Myocyte (in vitro differentiated cells): Measurements from ENCODE around the gene ARHGEF17. TPM values are rescaled to one million over a fixed set of nuclear protein-coding genes. Genes with fewer than 3 reads are reported as not detected.
"Not testable (repeated sequence)": the region's sequence is repeated elsewhere in the genome, so short reads cannot be mapped to it uniquely, and the experiment has no call there.

Experiments used
- DNase-seq: peaks from one replicate; pipeline ENCODE4 v3.0.0-alpha.2; 2012; ENCODE audit warnings: low read depth
- polyA plus RNA-seq: library from polyadenylated mRNA; unstranded; fragments of >200 nt; gene quantifications from one replicate; pipeline ENCODE4 v1.2.1, GENCODE V29; 2012; ENCODE audit warnings: missing spikeins
- total RNA-seq: library from RNA; depleted of rRNA; stranded (reverse); fragments of >200 nt; gene quantifications from 2 replicates; pipeline ENCODE4 v1.2.3, GENCODE V29; 2014

Gene ARHGEF17, protein sequence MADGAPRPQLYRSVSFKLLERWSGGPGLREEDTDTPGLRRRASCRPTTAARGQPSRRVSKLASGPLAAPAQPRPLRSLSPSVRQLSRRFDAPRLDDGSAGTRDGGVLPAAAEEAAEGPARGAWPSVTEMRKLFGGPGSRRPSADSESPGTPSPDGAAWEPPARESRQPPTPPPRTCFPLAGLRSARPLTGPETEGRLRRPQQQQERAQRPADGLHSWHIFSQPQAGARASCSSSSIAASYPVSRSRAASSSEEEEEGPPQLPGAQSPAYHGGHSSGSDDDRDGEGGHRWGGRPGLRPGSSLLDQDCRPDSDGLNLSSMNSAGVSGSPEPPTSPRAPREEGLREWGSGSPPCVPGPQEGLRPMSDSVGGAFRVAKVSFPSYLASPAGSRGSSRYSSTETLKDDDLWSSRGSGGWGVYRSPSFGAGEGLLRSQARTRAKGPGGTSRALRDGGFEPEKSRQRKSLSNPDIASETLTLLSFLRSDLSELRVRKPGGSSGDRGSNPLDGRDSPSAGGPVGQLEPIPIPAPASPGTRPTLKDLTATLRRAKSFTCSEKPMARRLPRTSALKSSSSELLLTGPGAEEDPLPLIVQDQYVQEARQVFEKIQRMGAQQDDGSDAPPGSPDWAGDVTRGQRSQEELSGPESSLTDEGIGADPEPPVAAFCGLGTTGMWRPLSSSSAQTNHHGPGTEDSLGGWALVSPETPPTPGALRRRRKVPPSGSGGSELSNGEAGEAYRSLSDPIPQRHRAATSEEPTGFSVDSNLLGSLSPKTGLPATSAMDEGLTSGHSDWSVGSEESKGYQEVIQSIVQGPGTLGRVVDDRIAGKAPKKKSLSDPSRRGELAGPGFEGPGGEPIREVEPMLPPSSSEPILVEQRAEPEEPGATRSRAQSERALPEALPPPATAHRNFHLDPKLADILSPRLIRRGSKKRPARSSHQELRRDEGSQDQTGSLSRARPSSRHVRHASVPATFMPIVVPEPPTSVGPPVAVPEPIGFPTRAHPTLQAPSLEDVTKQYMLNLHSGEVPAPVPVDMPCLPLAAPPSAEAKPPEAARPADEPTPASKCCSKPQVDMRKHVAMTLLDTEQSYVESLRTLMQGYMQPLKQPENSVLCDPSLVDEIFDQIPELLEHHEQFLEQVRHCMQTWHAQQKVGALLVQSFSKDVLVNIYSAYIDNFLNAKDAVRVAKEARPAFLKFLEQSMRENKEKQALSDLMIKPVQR (N-terminal part only)
- 38.0 and 38.4 TPM in 2 replicates for total RNA-seq
- 59.1 TPM for polyA plus RNA-seq

DNA sequence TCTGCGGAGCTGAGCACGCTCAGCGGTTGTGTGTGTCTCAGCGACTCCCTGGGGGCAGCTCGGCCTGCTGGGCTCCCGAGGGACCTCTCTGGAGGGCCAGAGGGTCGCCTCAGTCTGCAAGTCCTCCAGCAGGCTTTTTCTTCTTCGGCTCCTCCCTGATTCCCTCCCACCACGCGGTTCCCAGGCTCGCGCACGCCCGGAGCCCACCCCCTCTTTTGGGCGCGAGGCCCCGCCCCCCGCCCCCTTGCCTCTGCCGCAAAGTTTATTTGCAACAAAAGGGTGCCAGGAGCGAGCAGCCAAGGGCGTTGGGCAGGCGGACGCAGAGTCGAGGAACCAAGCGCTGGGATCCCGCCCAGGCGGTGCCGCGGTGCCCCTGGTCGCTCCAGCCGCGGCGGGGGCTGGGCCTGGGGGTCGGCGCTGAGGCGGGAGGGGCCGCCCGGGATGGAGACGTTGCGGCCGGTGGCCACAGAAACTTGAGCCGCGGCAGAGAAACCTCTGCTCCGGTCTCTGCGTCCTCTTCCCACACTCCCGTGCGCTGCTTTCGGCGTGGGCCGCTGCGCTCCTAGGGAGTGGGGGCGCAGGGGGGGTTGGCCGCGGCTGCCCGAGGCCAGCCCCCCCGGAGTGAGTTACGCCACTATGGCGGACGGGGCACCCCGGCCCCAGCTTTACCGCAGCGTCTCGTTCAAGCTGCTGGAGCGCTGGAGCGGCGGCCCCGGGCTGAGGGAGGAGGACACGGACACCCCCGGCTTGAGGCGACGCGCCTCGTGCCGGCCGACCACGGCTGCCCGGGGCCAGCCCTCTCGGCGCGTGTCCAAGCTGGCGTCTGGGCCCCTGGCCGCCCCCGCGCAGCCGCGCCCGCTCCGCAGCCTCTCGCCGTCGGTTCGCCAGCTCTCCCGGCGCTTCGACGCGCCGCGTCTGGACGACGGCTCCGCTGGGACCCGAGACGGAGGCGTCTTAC, at the start of gene ARHGEF17:
TSS of gene ARHGEF17 (plus strand) at position 274 of the 958 bp plus-strand sequence. CDS start at position 637, 363 bp downstream.
- DNase-seq, result peak; percentile 84

DNA sequence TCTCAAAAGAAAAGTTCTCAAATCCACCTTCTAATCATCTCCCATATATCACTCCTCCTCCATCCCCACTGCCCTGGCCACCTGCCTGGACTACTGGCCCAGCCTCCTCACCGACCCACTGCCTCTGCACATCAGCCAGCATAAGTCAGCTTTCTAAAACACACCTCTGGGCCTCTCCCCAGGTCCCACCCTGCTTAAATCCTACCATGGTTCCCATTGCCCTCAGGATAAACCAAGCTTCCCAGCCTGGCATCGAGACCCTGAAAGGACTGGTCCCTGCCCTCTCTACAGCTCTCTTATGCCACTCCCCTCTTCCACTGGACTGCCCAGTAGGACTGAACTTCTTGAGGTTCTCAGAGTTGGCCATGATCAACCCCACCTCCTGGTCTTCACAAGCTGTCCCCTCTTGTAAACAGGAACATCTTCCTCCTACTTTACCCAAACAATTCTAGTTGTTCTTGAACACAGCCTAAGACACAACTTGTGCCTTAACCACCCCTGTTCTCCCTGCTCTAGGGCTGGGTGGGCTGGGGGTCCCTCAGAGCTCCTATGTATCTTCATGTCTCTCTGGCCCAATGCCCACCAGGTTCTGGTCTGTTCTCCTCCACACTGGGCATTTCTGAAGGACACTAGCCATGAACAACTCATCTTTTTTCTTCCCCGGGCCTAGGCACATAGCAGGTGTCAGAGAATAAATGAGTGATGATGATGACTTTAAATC, 48.5 kb upstream of the ARHGEF17 start:
- DNase-seq, result no peak

DNA sequence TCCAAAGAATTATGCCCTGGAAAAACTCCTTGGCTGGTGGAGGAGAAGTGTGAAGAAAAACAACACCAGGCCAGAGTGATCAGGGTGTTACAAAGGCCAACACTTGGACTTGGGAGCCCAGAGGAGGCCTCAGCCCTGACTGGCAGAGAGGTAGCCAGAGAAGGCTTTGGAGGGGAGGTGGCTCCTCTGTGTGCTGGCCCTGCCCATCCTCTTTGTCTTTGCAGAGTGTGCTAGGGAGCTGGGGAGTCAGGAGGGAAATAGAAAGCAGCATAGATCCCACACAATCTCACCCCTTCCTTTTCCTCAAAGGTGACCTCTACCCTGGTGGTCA, 48.0 kb upstream of the ARHGEF17 start:
- no peak for DNase-seq

DNA sequence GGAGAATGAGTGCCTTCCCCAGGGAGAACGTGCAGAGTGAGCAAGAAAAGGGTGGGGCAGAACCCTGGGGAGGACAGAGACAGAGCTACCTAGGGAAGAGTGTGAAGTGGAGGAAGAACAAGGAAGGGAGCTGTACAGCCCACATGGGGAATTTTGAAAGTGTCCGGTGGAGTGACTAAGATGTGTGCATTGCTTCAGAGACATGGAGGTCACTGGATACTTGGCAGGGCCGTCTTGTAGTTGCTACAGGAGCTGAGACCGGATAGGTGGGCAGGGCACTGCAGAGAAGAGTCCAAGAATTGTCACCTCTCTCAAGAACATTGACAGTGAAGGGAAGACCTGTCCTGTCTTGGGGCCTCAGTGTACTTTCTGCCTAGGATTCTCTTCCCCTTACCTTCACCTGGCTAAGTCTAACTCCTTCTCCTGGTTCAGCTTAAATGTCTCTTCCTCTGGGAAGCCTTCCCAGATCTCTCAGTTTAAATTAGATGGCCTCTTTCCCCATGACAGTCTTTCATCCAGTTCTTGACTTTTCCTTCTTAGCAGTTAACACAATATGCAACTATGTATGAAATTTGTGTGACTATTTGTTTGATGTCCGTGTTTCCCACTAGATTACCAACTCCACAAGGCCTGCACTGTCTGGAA, 45.1 kb upstream of the ARHGEF17 start:
- DNase-seq, result no peak

DNA sequence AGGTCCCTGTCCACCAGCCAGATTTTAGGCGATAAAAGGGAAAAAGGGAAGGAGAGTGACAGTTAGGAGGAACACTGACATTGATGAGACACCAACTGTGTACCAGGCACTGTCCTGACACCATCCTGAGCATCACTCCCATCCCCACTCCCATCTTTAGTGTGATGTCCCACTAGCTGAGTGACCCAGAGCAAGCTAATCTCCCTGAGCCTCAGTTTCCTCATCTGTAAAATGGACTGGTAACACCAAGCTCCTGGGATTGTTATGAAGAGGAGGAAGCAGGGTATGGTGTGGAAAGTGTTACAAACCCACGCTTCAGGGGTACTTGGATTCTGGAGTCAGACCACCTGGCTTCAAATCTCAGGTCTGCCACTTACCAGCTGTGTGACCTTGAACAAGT, 44.4 kb upstream of the ARHGEF17 start:
- no peak for DNase-seq

DNA sequence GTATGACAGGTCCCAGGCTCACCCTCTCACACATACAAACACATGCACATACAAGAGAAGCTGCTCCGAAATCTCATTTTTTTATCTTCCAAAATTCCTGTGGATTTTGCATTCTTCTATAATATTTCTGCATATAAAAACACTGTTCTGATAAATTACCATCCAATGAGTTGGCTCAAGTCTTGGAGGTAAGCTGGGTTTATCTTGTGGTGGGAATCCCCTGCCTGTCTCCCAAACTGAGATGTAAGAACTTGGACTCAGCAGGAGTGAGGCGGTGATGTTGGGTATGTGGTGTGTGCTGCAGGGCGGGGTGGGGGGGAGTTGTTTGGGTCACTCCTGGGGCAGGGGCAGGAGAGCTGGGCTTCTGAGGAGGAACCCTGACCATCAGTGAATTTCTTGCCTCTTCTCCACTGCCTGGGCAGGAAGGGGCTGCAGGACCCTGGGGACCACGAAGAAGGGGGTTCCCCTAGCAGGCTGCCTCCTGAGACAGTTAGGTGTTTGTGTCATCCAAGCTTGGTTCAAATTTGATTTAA, 42.7 kb upstream of the ARHGEF17 start:
- no peak for DNase-seq

DNA sequence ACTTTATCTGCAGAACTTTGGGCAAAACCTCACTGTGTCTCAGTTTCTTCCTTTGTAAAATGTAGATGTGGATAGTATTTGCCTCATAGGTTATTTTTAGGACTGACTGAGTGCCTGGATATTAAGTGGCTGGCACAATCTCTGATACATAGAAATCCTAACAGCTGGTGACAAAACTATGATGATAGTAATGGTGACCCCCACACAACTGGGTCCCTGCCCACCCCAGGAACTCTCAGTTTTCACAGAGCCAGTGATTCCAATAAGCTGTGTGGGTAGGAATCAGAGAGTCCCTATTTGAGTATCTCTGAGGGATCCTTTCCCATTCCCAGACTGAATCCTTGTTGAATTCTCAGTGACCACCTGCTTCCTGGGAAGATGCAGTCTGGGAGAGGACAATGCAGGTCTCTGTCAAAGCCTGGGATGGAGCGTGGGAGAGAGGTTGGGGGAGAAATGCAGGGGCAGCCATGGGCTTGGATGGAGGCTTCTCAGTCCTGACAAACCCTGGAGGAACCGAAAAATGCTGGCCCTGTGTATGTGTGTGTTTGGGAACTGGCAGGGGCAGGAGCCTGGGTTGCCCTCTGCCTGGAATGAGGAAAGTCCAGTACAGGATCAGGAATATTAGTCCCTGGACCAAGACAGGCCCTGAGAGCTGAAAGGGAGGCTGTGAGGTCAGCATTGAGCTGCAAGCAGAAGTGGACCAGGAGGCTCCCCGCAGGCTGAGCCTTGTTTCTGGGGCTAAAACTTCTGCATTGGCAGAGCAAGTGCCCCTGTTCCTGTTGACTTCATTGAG, 42.0 kb upstream of the ARHGEF17 start:
- DNase-seq, result peak; percentile 72

DNA sequence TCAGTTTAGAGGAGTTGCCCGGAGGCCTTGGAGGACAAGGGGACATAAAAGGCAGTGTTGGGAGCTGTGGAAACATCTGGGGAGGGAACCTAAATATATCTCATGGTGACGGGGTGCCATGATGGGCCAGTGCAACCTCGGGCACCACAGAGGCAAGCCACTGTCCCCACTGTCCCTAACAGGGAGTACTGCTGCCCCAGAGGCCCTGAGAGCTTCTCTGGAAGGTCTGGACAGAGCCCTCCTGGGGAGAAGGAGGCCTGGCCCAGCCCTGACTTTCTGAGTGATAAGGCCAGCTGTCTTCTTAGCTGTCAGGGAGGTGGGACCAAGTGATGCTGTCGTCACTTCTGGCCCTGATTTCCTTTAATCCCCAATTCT, 41.4 kb upstream of the ARHGEF17 start:
- DNase-seq, result peak; percentile 89

DNA sequence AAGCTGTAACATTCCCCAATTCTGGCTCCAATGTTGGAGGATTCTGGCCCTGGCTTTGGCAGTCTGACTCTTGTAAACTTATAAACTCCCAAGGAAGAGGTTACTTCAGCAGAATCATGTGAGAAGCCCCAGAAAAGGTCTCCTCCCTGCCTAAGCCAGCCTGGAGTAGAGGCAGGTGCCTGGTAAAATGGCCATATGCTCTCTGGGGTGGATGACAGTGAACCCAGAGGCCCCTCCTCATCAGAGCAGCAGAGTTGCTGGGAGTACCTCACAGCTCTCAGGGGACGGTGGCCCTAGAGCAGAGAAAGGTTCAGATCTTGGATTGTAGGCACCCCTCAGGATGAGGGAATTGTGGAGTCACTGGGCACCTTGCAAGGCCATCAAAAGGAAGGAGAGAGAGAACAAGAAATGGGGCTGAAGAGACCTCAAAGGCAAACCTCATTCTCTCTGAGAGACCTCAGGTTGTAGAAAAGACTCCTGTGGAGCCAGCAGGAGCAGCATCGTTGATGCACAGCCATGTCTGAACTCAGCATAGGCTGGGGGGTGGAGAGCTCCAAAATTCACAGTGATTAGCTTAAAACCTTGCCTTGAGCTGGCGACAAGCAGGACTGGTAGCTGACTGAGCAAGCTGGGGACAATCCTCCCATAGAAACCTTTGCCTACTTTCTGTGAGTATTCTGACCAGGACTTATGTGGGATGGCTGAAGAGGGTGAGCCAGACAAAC, 40.8 kb upstream of the ARHGEF17 start:
- DNase-seq, result no peak

DNA sequence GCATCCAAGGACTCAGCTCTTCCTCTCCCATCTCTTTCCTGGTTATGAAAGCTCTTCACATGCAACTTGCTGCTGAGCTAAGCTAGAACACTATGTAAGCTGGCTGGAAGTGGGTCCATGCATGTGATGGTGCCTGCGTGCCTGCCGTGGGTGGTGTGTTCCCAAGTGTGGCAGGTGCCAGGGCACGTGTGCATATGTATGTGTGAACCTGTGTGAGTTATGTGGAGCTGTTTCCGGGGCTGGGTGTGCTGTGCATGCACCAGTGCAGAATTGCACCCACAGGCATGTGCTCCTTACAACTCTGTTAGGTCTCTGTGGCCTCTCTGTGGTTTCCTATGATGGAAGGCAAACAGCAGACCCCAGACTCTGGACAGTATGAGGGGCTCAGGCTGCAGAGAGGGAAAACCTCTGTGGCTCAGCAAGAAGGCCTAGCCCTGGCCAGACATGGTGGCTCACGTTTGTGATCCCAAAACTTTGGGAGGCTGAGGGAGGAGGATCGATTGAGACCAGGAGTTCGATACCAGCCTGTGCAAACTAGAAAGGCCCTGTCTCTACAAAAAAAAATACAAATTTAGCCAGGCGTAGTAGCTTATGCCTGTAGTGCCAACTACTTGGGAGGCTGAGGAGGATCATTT, 40.1 kb upstream of the ARHGEF17 start:
- no peak for DNase-seq

DNA sequence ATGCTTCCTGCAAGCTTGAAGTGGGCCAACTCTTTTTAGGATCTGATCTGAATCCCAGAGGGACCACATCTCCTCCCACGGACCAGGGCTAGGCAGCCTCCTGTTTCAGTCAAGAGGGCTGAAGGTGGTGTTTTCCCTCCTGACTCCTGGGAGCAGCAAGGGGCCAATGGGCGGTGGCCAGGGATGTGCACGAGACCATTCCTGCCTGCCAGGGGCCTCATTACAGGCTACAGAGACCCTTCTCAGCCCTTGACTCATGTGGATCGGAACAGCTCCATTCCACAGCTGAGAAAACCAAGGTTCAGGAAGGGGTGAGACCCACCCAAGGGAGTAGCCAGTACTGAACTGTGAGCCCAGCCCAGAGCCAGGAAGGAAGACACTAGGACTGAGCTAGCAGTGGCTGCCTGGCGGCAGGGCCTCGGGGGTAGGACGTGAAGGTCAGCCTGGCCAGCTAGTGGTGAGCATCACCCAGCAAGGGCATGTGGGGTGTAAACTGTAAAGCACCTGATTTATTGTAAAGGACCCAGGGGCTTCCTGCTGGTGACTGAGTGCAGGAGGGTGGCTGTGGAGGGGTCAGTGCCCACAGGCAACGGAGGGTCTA, 39.3 kb upstream of the ARHGEF17 start:
- DNase-seq, result no peak

DNA sequence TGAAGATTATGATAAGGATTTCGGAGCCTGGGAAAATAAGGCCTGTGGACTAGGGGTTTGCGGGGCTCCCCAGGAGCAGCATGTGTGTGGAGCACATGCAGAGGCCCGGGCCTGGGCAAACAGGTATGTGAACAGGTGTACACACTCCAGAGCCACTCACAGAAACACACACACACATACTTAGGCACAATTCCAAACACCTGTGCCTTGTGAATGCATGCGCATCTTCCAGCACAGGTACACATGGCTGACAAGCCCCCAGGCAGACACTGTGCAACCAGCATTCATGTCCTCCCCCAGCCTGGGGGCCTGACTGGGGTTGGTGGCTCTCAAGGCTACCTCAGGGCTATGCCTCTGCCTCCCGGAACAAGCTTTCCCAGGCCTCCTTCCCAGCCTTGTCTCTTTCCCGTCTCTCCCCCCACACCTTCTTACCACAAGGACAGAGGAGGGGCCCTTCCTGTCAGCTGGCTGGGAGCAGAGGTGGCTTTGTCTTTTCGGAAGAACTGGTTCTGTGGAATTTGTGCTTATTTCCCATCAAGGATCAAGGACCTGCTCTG, 38.5 kb upstream of the ARHGEF17 start:
- DNase-seq, result no peak

DNA sequence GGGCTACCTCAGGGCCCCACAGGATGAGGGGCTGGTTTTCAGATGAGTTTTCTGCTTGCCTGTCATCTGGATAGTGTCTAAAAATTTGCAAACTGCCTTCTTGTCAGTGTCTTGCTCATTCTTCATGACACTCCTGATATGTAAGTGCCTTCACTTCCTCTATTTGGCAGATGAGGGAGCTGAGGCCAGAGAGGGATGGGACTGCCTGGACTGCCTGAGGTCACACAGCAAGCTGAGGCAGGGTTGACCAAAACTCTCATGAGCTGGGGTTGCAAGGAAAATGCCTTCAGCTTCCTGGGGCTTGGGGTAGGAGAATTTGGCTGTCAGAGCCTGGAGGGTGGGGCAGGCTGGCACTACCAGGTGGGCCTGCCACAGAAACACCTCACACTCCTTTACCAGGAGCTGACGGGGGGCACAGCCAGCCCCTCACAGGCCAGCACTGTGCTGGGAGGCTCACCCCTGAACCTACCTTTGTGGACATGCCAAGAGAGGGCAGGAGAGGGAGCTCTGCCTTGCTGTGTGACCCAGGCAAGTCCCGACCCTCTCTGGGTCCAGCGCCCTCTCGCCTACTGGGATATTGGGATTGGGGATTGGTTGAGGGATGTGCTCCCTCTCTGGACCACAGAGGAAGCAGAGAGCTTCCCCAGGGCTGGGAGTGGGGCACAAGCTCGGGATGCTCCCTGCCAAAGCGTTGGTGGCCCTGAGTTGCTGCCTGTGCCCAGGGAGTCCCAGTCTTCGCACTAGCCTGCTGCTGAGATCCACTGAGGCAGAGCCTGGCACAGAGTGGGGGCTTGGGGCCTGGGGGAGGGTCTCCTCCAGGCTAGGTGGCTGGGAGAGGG, 37.8 kb upstream of the ARHGEF17 start:
- DNase-seq, result no peak

DNA sequence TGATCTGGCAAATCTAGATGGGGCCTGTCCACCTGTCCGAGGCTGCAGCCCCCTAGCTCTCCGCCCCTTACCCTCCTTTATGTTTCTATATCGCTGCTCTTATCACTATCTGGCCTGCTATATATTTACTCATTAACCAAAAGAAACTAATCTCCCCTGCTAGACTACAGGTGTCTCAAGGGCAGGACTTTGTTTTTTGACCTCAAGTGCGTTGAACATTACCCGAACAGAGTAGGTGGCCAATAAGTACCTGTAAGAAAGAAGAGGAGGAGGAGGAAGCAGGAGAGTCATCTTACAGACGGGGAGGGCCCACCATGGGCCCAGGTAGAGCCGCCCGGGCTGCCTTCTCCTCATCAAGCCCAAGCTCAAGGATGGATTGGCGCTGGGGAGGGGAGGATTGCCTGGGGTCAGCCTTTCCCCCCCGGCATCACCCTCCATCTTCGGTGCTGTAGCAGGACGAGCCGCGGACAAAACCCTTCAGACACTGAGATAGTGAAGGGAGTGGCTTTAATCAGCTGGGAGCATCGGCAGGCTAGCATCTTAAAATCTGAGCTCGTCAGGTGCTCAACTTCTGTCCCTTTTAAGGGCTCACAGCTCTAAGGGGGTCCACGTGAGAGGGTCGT, 37.1 kb upstream of the ARHGEF17 start:
- no peak for DNase-seq

DNA sequence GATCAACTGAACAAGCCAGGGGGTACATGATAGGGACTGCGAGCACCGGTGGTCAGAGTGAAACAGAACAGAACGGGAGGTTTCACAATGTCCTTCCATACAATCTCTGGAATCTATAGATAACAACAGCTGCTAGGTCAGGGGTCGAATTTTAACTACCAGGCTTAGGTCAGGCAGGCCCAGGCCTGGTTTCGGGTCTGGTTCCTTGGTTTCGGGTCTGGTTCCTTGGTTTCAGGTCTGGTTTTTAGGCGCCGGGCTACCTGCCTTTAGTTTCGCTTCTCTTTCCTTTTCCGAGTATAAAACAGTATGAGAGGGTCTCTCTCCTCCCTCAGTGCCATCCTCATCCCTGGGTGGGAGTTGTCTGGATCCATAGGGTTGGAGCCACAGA, 36.6 kb upstream of the ARHGEF17 start:
- DNase-seq, result not testable (repeated sequence)
